NCI-H1436 treated with DMSO at 0.1 percent for 48 hours (cell line): ENCODE measurements around the gene DACT2.
"Not testable (repeated sequence)": the region's sequence is repeated elsewhere in the genome, so short reads cannot be mapped to it uniquely, and the experiment has no call there.

ENCODE experiments used
- DNase-seq: peaks from one replicate; lab custom pipeline; 2025; lab: John Stamatoyannopoulos, UW

Gene DACT2

GRCh38 chr6:168319279-168320111 lies at the start of gene DACT2:
Gene DACT2, minus strand, starts transcription at chr6:168319777. Its CDS starts 144 bp downstream, at chr6:168319633.
- no peak for DNase-seq

- no peak for DNase-seq
Measured at GRCh38 chr6:168368936-168369335, 49.4 kb upstream of the DACT2 start.

GRCh38 chr6:168368066-168368820 lies 48.7 kb upstream of the DACT2 start:
- no peak for DNase-seq

GRCh38 chr6:168367285-168367751 lies 47.7 kb upstream of the DACT2 start:
- no peak for DNase-seq

- DNase-seq, result no peak
Measured at GRCh38 chr6:168366473-168366872, 46.9 kb upstream of the DACT2 start.

- no peak for DNase-seq
Measured at GRCh38 chr6:168365422-168366165, 46.0 kb upstream of the DACT2 start.

- DNase-seq, result no peak
Measured at GRCh38 chr6:168364793-168365421, 45.3 kb upstream of the DACT2 start.

- DNase-seq, result no peak
Measured at GRCh38 chr6:168363811-168364792, 44.5 kb upstream of the DACT2 start.

- no peak for DNase-seq
Measured at GRCh38 chr6:168363302-168363701, 43.7 kb upstream of the DACT2 start.

- DNase-seq, result no peak
Measured at GRCh38 chr6:168362276-168362990, 42.9 kb upstream of the DACT2 start.

GRCh38 chr6:168361766-168362165 lies 42.2 kb upstream of the DACT2 start:
- no peak for DNase-seq

GRCh38 chr6:168359794-168360193 lies 40.2 kb upstream of the DACT2 start:
- no peak for DNase-seq

GRCh38 chr6:168358842-168359420 lies 39.4 kb upstream of the DACT2 start:
- no peak for DNase-seq

- not testable (repeated sequence) for DNase-seq
Measured at GRCh38 chr6:168356872-168357271, 37.3 kb upstream of the DACT2 start.

- DNase-seq, result no peak
Measured at GRCh38 chr6:168355716-168356522, 36.3 kb upstream of the DACT2 start.

- no peak for DNase-seq
Measured at GRCh38 chr6:168354338-168354737, 34.8 kb upstream of the DACT2 start.

- no peak for DNase-seq
Measured at GRCh38 chr6:168353041-168353440, 33.5 kb upstream of the DACT2 start.

- no peak for DNase-seq
Measured at GRCh38 chr6:168352096-168352495, 32.5 kb upstream of the DACT2 start.

- DNase-seq, result no peak
Measured at GRCh38 chr6:168349718-168350210, 30.2 kb upstream of the DACT2 start.
